GM21381 (cell line): ENCODE results near the gene DUSP19.
"Not testable (repeated sequence)": the region's sequence is repeated elsewhere in the genome, so short reads cannot be mapped to it uniquely, and the experiment has no call there.

Source experiments
- ATAC-seq: cut with Tn5 transposase; IDR thresholded peaks from one replicate; pipeline ENCODE4 v1.9.1; 2021; ENCODE audit warnings: mild to moderate bottlenecking, moderate library complexity; ENCODE audit not compliant: unreplicated experiment

The DUSP19 gene

DNA sequence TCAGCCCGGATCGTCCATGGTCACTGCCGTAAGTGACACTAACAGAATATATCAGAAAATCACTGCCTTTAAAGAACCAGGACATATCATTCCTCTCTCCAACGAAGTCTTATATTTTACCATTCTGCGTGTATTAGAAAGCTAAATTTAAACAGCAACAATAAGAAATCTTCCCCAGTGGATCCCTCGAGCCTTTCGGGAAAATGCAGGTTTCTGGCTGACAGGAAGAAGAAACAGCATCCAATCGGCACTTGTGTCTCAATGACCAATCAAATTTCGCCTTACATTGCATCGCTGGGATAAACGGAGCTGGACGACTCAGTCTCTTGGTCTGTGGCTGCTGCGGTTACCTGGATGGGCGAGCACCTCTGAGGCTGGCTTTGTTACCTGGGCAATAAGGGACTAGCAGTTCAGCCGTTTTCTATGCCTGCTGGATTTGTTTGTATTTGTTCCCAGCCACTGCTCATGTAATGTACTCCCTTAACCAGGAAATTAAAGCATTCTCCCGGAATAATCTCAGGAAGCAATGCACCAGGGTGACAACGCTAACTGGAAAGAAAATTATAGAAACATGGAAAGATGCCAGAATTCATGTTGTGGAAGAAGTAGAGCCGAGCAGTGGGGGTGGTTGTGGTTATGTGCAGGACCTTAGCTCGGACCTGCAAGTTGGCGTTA lies at the start of gene DUSP19:
DUSP19 (plus strand) TSS at position 284 of the 675 bp plus-strand sequence; CDS start at position 471, 187 bp downstream.
- ATAC-seq: peak; percentile 92

GRCh38 chr2:183029219-183029618 lies 49.3 kb upstream of the DUSP19 start:
- no peak for ATAC-seq

DNA sequence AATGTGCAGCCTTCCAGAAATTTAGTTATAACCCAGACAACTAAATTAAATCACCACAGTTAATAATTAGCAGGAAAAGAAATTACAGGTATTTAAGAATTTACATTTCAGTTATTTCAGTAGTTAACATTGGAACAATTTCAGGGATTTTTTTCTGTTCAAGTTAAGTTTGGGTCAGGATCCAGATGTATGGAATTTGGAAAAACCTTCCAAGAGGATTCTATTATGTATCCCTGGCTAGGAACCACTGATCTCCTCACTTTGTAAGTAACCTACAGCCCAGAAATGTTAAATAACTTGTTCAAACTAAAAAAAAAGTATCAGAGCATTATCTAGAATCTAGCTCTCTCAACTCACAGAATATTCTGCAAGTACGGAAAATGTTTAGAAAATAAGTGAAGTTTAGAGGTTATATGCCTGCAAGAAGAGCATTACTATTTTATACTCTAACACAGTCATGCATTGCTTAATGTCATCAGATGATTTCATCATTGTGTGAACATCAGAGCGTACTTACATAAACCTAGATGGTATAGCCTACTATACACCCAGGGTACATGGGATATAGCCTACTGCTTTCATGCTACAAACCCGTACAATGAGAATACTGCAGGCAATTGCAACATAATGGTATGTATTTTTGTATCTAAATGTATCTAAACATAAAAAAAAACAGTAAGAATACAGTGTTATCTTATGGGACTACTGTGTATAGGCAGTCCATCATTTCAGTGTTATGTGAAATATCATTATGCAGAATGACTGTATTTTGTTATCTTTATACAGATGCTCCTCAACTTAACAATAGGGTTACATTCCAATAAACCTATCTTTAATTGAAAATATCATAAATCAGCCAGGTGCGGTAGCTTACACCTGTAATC lies 46.4 kb upstream of the DUSP19 start:
- no peak for ATAC-seq

DNA sequence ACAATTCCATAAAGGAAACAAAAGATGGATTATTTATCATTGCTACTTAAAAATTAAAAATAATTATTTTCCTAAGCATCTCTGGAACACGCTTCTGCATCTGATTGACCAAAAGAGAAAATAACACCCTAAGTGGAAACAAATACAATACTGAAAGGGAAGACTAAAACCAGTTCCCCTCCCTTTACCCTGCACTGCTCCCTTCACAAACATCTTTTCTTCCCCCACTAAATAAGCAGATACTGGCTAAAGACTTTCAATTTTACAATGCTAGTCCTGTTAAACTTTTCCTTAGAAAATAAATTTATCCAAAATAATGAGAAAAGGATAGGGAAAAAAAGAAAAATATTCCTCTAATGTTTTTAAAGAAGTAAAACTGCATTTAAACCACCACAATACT lies 44.6 kb upstream of the DUSP19 start:
- no peak for ATAC-seq

GRCh38 chr2:183034806-183035205 lies 43.7 kb upstream of the DUSP19 start:
- ATAC-seq: no peak

- ATAC-seq: no peak
Observed at GRCh38 chr2:183035298-183035953, 43.1 kb upstream of the DUSP19 start.

- peak; percentile 44 for ATAC-seq
Observed at GRCh38 chr2:183035954-183036669, 42.4 kb upstream of the DUSP19 start.

GRCh38 chr2:183037074-183037552 lies 41.4 kb upstream of the DUSP19 start:
- no peak for ATAC-seq

DNA sequence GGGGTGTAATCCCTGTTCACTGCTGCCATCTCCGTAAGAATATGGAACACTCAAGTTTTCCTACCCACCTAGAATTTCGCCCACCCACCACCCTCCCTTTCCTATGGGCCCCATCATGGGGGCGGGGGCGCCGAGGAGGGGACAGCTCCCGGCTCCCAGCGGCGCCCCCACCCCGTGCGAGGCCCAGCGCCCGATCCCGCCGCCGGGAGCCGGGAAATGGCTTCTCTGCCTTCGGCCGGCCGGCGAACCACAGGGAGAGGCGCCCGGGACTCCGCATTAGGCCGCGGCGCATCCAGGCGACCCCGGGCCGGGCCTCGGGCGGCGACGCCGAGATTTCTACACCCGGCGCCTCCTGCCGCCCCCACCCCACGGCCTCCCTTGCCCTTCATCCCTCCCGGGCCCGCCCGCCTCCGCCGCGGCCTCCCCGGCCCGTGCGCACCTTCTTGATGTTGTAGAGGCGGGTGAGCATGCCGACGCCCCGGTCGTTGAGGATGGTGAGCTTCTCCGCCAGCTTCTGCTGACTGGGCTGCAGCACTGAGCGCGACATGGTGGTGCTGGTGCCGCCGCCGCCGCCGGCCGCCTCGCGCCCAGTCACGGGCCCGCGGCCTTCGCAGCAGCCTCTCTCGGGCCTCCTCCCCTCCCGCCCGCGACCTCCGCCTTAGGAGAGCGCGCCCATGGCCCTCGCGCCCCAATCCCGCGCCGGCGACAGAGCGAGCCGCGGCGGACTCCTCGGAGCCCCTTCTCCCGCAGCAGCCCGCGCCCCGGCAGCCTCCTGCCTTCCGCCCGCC lies 40.8 kb upstream of the DUSP19 start:
- ATAC-seq: peak; percentile 40

DNA sequence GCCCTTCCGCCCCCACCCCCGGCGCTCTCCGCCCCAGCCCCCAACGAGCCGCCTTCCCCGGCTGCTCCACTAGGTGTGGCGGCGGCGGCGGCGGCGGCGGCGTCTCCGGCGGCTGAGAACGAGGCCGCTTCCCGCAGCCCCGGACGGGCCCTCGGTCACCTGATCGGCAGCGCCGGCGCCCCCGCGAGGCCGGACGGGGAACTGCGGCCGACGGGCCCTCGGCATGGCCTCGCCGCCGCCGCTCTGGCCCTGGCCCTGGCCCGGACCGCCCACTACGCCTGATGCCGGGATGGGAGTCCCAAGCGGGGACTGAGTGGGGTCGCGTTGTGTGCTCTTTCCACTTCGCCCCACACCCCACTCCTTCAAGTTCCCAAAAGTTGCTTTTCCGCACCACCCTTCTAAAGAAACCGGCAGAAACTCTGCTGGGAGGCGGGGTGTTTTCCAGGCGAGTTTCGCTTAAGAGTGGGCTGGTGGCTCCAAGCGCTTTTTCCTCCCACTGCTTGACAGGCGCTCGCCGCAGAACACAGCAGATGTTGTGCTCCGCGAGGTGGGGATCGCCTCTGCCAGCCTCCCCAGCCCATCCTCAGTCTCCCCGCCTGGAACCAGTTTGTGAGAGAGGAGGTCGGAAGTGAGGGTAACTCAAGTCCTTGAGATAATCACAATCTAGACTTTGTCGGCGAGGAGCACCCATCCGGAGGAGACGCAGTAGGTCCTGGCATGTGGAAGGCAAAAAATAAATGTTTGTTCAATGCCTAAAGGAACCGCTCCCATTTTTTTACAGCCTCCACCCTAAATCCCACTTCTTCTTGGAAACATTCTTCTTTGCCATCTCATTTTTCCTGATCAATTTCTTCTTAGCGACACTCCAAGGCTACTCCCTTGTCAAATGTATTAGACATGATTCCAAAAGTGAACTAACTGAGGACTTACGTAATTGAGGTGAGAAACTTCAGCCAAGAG lies 39.9 kb upstream of the DUSP19 start, which contains the start of gene NCKAP1:
NCKAP1 (minus strand) TSS at position 117 of the 960 bp plus-strand sequence. CDS start 358 bp downstream, outside the sequence.
- peak; percentile 84 for ATAC-seq

- ATAC-seq: no peak
Observed at GRCh38 chr2:183040604-183041003, 37.9 kb upstream of the DUSP19 start.

DNA sequence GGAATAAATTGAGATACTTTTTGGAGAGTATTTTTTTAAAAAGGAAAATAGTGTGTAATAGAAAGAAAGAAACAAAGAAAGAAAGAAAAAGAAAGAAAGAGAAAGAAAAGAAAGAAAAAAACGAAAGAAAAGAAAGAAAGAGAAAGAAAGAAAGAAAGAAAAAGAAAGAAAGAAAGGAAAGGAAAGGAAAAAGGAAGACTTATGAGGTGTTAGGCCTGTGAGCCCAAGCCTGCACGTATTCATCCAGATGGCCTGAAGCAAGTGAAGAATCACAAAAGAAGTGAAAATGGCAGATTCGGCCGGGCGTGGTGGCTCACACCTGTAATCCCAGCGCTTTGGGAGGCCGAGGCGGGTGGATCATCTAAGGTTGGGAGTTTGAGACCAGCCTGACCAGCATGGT lies 35.0 kb upstream of the DUSP19 start:
- not testable (repeated sequence) for ATAC-seq

DNA sequence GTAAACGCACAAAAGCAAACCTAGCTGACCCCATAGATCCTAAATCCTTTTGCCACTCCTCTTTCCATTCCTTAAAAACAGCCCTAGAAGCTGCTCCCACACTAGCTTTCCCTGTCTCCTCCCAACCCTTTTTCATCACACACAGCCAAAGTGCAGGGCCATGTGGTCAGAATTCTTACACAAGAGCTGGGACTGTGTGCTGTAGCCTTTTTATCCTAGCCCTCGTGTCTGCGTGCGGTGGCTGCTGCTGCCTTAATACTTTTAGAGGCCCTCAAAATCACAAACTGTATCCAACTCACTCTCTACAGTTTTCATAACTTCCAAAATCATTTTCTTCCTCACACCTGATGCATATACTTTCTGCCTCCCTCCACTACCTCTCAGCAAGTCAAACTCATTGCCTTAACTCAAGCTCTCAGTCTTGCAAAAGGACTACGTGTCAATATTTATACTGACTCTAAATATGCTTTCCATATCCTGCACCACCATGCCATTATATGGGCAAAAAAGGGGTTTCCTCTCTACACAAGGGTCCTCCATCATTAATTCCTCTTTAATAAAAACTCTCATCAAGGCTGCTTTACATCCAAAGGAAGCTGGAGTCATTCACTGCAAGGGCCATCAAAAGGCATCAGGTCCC lies 30.9 kb upstream of the DUSP19 start:
- ATAC-seq: not testable (repeated sequence)

DNA sequence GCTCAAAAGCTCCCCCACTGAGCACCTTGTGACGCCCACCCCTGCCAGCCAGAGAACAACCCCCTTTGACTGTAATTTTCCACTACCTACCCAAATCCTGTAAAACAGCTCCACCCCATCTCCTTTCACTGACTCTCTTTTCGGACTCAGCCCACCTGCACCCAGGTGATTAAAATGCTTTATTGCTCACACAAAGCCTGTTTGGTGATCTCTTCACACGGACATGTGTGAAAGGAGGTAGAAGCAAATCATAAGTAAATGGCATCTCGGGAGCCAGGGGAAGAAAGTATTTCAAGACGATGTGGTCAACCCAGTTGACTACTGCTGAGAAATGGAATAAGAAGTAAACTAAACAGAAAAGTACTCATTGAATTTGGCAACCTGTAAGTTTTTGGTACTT lies 29.1 kb upstream of the DUSP19 start:
- no peak for ATAC-seq

DNA sequence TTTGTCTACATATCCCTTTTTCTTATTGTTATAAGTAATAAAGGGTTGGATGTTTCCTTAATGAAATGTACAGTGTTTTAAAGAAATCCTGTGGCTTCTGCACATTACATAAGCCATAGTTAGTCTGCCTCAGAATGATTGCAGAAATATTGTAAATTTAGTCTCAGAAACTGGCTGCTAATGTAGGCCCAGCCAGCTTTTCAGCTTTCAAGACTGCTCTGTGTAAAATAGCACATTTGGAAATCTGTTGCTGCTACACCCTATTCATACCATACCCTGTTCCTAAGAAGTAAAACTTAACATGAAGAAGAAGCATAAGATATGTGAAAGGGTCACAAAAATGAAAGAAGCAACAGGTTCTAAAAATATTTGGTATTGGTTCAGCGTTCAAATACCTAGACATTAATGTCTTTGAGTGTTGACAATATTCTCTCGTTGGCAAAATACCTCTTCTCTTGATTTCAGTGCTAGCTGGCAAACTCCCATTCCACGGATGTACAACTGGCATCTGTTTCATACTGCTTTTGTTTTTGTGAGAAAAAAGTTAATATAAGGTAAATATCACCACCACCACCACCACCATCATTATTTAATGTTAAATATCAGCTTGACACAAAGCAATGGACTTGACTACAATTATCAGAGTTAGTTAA lies 21.1 kb upstream of the DUSP19 start:
- peak; percentile 46 for ATAC-seq

DNA sequence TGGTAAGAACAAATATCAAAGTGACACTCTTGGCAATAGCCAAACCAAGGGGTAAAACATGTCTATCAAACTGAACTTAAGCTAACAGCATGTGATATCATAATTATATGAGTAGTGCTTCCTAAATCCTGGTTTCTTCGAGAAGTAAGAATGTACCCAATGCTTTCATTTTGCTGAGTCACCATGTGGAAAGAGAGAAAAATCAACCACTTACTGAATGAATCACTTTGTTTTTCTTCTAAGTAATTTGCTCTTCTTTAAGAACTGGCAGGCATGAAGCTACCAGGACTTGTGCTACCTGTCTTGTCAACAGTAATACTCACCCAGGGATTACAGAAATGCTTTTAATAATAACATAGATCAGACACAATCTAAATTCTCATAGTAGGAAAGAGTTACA lies 19.0 kb upstream of the DUSP19 start:
- ATAC-seq: no peak

GRCh38 chr2:183060571-183061231 lies 17.8 kb upstream of the DUSP19 start:
- ATAC-seq: no peak
